Measurements from ENCODE around the gene PAM16. TPM values are rescaled to one million over a fixed set of nuclear protein-coding genes. Genes with fewer than 3 reads are reported as not detected.

Gene PAM16
- total and polyA plus RNA-seq, 9 of the 15 experiments (the other 6 are each of a cell fraction or from before 2014, with no cell fraction given), result 38.7 to 273 (median 79.3) TPM

DNA sequence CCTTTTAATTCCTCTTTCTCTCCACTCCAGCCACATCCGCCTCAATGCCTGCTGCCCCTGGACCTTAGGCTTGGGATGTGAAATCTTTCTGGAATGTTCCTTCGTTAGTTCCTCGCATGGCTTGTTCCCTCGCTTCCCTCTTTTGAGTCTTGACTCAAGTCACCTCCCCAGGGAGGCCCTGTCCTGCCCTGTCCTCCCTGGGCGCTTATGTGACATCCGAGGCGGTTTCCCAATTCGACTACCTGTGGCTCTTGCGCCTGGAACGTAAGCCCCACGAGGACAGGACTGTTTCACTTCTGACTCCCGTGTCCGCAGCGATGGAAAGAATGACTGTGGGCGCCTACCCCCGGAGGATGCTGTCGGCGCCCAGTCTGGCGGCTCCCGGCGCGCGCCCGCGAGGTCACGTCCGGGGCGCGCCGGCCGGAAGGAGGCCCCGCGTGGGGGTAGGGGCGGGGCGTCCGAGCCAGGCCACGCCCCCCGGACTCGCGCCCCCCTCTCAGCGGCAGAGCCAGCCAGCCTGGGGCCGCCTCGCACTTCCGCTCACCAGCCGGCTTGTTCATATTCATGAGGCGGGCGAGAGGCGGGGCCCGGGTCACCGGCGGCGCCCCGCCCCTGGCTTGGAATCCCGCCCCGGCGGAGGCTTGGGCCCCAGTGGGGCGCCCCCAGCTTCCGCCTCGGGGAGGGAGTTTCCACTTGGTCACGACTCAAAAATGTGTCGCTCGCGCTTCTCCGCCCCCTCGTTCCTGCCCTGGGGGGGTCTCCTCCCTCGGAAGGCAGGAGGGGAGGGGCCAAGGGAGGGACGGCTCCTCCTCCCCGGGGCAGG is 43.7 kb downstream of the PAM16 start (continued):
- TF ChIP-seq, protein P1, sequence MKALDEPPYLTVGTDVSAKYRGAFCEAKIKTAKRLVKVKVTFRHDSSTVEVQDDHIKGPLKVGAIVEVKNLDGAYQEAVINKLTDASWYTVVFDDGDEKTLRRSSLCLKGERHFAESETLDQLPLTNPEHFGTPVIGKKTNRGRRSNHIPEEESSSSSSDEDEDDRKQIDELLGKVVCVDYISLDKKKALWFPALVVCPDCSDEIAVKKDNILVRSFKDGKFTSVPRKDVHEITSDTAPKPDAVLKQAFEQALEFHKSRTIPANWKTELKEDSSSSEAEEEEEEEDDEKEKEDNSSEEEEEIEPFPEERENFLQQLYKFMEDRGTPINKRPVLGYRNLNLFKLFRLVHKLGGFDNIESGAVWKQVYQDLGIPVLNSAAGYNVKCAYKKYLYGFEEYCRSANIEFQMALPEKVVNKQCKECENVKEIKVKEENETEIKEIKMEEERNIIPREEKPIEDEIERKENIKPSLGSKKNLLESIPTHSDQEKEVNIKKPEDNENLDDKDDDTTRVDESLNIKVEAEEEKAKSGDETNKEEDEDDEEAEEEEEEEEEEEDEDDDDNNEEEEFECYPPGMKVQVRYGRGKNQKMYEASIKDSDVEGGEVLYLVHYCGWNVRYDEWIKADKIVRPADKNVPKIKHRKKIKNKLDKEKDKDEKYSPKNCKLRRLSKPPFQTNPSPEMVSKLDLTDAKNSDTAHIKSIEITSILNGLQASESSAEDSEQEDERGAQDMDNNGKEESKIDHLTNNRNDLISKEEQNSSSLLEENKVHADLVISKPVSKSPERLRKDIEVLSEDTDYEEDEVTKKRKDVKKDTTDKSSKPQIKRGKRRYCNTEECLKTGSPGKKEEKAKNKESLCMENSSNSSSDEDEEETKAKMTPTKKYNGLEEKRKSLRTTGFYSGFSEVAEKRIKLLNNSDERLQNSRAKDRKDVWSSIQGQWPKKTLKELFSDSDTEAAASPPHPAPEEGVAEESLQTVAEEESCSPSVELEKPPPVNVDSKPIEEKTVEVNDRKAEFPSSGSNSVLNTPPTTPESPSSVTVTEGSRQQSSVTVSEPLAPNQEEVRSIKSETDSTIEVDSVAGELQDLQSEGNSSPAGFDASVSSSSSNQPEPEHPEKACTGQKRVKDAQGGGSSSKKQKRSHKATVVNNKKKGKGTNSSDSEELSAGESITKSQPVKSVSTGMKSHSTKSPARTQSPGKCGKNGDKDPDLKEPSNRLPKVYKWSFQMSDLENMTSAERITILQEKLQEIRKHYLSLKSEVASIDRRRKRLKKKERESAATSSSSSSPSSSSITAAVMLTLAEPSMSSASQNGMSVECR (CRISPR knock-in tag; IDR thresholded peaks at IDR 0.05), result 0 out of 2 replicates have a peak, but pooled peaks have one; percentile 4
- TF ChIP-seq SIN3A (IDR thresholded peaks at IDR 0.05; ENCODE audit: borderline replicate concordance in 2 of 2, control insufficient read depth in 1 of 2, low read depth in 2 of 2, low read length in 2 of 2) (peak in 1 of 2 experiments; percentile 56; a peak in 1 of 4 replicates), KDM2B (CRISPR knock-in tag; IDR thresholded peaks at IDR 0.05) (no peak), HNRNPLL (IDR thresholded peaks at IDR 0.05; ENCODE audit: low read depth, low read length, poor library complexity, severe bottlenecking) (peak; percentile 59), RBBP5 (IDR thresholded peaks at IDR 0.05; ENCODE audit: borderline replicate concordance, insufficient read depth, low read length, poor library complexity, severe bottlenecking) (no peak), CEBPB (tag; IDR thresholded peaks at IDR 0.05) (peak; percentile 41; the same call in 1 of the 2 replicates), CXXC5 (CRISPR knock-in tag; IDR thresholded peaks at IDR 0.05) (peak; percentile 86), TAF1 (IDR thresholded peaks at IDR 0.05; ENCODE audit: control insufficient read depth, extremely low read depth, insufficient read depth, low read length, severe bottlenecking) (peak; percentile 85), ZNF695 (CRISPR knock-in tag; IDR thresholded peaks at IDR 0.05) (no peak), CBX5 (IDR thresholded peaks at IDR 0.05; ENCODE audit: borderline replicate concordance, low read depth) (0 out of 2 replicates have a peak, but pooled peaks have one; percentile 62), TAF7 (tag; IDR thresholded peaks at IDR 0.05) (no peak)
- TF ChIP-seq, protein P2, sequence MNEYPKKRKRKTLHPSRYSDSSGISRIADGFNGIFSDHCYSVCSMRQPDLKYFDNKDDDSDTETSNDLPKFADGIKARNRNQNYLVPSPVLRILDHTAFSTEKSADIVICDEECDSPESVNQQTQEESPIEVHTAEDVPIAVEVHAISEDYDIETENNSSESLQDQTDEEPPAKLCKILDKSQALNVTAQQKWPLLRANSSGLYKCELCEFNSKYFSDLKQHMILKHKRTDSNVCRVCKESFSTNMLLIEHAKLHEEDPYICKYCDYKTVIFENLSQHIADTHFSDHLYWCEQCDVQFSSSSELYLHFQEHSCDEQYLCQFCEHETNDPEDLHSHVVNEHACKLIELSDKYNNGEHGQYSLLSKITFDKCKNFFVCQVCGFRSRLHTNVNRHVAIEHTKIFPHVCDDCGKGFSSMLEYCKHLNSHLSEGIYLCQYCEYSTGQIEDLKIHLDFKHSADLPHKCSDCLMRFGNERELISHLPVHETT (CRISPR knock-in tag; conservative IDR thresholded peaks at IDR 0.05 in 1 of 2, IDR thresholded peaks at IDR 0.05 in 1 of 2), result peak in 1 of 2 experiments; percentile 87; a peak in 2 of 4 replicates
- TF ChIP-seq, protein P3, sequence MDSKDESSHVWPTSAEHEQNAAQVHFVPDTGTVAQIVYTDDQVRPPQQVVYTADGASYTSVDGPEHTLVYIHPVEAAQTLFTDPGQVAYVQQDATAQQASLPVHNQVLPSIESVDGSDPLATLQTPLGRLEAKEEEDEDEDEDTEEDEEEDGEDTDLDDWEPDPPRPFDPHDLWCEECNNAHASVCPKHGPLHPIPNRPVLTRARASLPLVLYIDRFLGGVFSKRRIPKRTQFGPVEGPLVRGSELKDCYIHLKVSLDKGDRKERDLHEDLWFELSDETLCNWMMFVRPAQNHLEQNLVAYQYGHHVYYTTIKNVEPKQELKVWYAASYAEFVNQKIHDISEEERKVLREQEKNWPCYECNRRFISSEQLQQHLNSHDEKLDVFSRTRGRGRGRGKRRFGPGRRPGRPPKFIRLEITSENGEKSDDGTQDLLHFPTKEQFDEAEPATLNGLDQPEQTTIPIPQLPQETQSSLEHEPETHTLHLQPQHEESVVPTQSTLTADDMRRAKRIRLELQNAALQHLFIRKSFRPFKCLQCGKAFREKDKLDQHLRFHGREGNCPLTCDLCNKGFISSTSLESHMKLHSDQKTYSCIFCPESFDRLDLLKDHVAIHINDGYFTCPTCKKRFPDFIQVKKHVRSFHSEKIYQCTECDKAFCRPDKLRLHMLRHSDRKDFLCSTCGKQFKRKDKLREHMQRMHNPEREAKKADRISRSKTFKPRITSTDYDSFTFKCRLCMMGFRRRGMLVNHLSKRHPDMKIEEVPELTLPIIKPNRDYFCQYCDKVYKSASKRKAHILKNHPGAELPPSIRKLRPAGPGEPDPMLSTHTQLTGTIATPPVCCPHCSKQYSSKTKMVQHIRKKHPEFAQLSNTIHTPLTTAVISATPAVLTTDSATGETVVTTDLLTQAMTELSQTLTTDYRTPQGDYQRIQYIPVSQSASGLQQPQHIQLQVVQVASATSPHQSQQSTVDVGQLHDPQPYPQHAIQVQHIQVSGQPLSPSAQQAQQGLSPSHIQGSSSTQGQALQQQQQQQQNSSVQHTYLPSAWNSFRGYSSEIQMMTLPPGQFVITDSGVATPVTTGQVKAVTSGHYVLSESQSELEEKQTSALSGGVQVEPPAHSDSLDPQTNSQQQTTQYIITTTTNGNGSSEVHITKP (IDR thresholded peaks at IDR 0.05; ENCODE audit: partially characterized antibody), result peak; percentile 85

Measured in K562 (cell line).